Stimulated activated CD4-positive, alpha-beta T cell treated with anti-CD3 and anti-CD28 coated beads, Interleukin-15, amount 100 ng/mL, for 1 hour (primary cell): ENCODE data around the gene ORC3.
"Not testable (repeated sequence)": the region's sequence is repeated elsewhere in the genome, so short reads cannot be mapped to it uniquely, and the experiment has no call there.

Experiments used
- DNase-seq, 2 donors: peaks; one replicate each; pipeline ENCODE4 v3.0.0-alpha.2; 2020; ENCODE audit warnings: low read depth in 1 of 2, low spot score in 1 of 2

Gene ORC3

GRCh38 chr6:87590990-87591389 lies 1.1 kb downstream of the ORC3 start:
- no peak for DNase-seq

GRCh38 chr6:87600576-87600975 lies 10.6 kb downstream of the ORC3 start:
- no peak for DNase-seq

GRCh38 chr6:87606199-87606598 lies 16.3 kb downstream of the ORC3 start:
- DNase-seq: no peak

- no peak for DNase-seq
Measured at GRCh38 chr6:87608802-87609201, 18.9 kb downstream of the ORC3 start.

GRCh38 chr6:87613018-87613417 lies 23.1 kb downstream of the ORC3 start:
- DNase-seq: not testable (repeated sequence)

GRCh38 chr6:87617405-87617804 lies 27.5 kb downstream of the ORC3 start:
- no peak for DNase-seq

GRCh38 chr6:87618531-87618930 lies 28.6 kb downstream of the ORC3 start:
- DNase-seq: no peak

GRCh38 chr6:87623248-87623647 lies 33.3 kb downstream of the ORC3 start:
- no peak for DNase-seq

- no peak for DNase-seq
Measured at GRCh38 chr6:87628424-87628823, 38.5 kb downstream of the ORC3 start.

GRCh38 chr6:87628881-87629280 lies 38.9 kb downstream of the ORC3 start:
- DNase-seq: no peak

- DNase-seq: no peak
Measured at GRCh38 chr6:87630746-87631145, 40.8 kb downstream of the ORC3 start.

GRCh38 chr6:87633851-87634250 lies 43.9 kb downstream of the ORC3 start:
- no peak for DNase-seq

GRCh38 chr6:87636315-87636714 lies 46.4 kb downstream of the ORC3 start:
- DNase-seq: no peak

GRCh38 chr6:87637106-87637505 lies 47.2 kb downstream of the ORC3 start:
- no peak for DNase-seq

- no peak for DNase-seq
Measured at GRCh38 chr6:87639373-87639772, 49.4 kb downstream of the ORC3 start.

GRCh38 chr6:87641065-87641692 lies 51.2 kb downstream of the ORC3 start:
- DNase-seq: no peak

- no peak for DNase-seq
Measured at GRCh38 chr6:87645080-87645479, 55.1 kb downstream of the ORC3 start.

GRCh38 chr6:87653074-87653962 lies 63.4 kb downstream of the ORC3 start:
- DNase-seq: no peak

GRCh38 chr6:87654122-87654521 lies 64.2 kb downstream of the ORC3 start:
- DNase-seq: no peak

- DNase-seq: no peak
Measured at GRCh38 chr6:87654875-87655454, 65.0 kb downstream of the ORC3 start.

GRCh38 chr6:87655824-87656223 lies 65.9 kb downstream of the ORC3 start:
- DNase-seq: no peak

GRCh38 chr6:87656857-87657256 lies 66.9 kb downstream of the ORC3 start:
- DNase-seq: no peak
